H1 (cell line): ENCODE results near the gene PDE5A. TPM values are rescaled to one million over a fixed set of nuclear protein-coding genes. Genes with fewer than 3 reads are reported as not detected.

Source experiments
- BCL11A ChIP-seq, 2 experiments: IDR thresholded peaks; one replicate each; pipeline ENCODE4 v1.6.1; 2011; ENCODE audit warnings: low read depth in 2 of 2, low read length in 2 of 2, mild to moderate bottlenecking in 2 of 2
- CTBP2 ChIP-seq: IDR thresholded peaks from 2 replicates; pipeline ENCODE4 v1.7.0; 2011; ENCODE audit warnings: borderline replicate concordance, mild to moderate bottlenecking, moderate library complexity, mixed read lengths, low read length; ENCODE audit not compliant: insufficient read depth, insufficient read length
- SIX5 ChIP-seq: IDR thresholded peaks from 2 replicates; pipeline ENCODE4 v1.6.1; 2011; ENCODE audit warnings: mild to moderate bottlenecking, low read depth, low read length
- polyA plus RNA-seq, 7 experiments: library from polyadenylated mRNA; depleted of rRNA in 3 of 7; stranded (reverse) in 5 of 7; unstranded in 2 of 7; fragments of >200 nt in 5 of 7; fragments of 200-250 nt in 2 of 7; gene quantifications; 1 replicate in 5 of 7; 2 replicates in 1 of 7; 4 replicates in 1 of 7; pipeline versions ENCODE4 v1.2.1 to v1.2.3, GENCODE V29; 2011 to 2013; ENCODE audit warnings: missing spikeins in 2 of 7, mixed read lengths in 2 of 7
- total RNA-seq: library from RNA; stranded (reverse); fragmentation: NEBNext Ultra II Directional; extraction: Animal tissue kit (Norgen Biotek cat#: 25700); gene quantifications from 2 replicates; pipeline ENCODE4 v1.2.1, GENCODE V29; 2021

The PDE5A gene
- total and polyA plus RNA-seq, 2 of the 8 experiments (the other 6 are each of a cell fraction or from before 2014, with no cell fraction given) = 5.6 to 32.4 TPM

- TF ChIP-seq CTBP2 (no peak), SIX5 (no peak), BCL11A (IDR thresholded peaks at IDR 0.05; ENCODE audit: low read depth in 2 of 2, low read length in 2 of 2) (no peak)
Observed at GRCh38 chr4:119641765-119642164, 13.2 kb upstream of the PDE5A start (continued).
